Measurements from ENCODE around the gene QPCT.

Gene QPCT

GRCh38 chr2:37332560-37332959 is 11.9 kb upstream of the QPCT start:
- Histone ChIP-seq H3K4me3 (ENCODE audit: low read length) (no peak overlapping the region), H3K9me3 (ENCODE audit: low read length) (no peaks in the 10 kb centered on the region)

GRCh38 chr2:37333256-37333655 is 11.2 kb upstream of the QPCT start:
- Histone ChIP-seq H3K36me3 (ENCODE audit: insufficient read depth, low read length) (no peaks in the 10 kb centered on the region), H2AFZ (ENCODE audit: low read depth, low read length) (no peak overlapping the region), H3K27me3 (ENCODE audit: insufficient read depth, low read length) (no peaks in the 10 kb centered on the region)

More at GRCh38 chr2:37332560-37332959, 11.9 kb upstream of the QPCT start:
- H3K27me3 ChIP-seq (ENCODE audit: insufficient read depth, low read length): no peaks in the 10 kb centered on the region
- H2AFZ ChIP-seq (ENCODE audit: low read depth, low read length): no peak overlapping the region
- no peaks in the 10 kb centered on the region for H3K4me1 ChIP-seq (ENCODE audit: insufficient read depth, low read length)
- H3K36me3 ChIP-seq (ENCODE audit: insufficient read depth, low read length): no peaks in the 10 kb centered on the region

DNA sequence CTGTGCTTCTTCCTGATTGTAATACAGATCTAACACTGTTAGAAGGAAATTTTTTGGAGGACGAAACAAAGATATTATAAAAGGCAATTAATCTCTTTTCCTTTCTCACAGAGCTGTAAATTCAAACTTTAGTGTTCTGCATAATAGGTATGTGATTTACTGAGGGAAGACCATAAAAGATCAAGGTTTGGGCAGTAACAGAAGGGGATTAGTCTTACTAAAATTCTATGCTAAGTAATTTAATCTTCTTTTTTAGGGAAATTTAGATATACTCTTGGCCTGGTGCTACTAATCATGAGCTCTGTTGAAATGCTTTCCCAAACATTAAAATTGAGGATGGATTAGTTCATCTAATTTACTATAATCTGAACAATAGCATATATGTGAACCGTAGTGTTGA is 8.8 kb upstream of the QPCT start:
- Histone ChIP-seq H3K4me1 (ENCODE audit: insufficient read depth, low read length) (no peaks in the 10 kb centered on the region), H2AFZ (ENCODE audit: low read depth, low read length) (no peak overlapping the region), H3K9me3 (ENCODE audit: low read length) (no peaks in the 10 kb centered on the region), H3K36me3 (ENCODE audit: insufficient read depth, low read length) (no peaks in the 10 kb centered on the region), H3K4me3 (ENCODE audit: low read length) (no peak overlapping the region), H3K27me3 (ENCODE audit: insufficient read depth, low read length) (no peaks in the 10 kb centered on the region)

More at GRCh38 chr2:37333256-37333655, 11.2 kb upstream of the QPCT start:
- no peaks in the 10 kb centered on the region for H3K4me1 ChIP-seq (ENCODE audit: insufficient read depth, low read length)
- no peak overlapping the region for H3K4me3 ChIP-seq (ENCODE audit: low read length)
- H3K9me3 ChIP-seq (ENCODE audit: low read length): no peaks in the 10 kb centered on the region

DNA sequence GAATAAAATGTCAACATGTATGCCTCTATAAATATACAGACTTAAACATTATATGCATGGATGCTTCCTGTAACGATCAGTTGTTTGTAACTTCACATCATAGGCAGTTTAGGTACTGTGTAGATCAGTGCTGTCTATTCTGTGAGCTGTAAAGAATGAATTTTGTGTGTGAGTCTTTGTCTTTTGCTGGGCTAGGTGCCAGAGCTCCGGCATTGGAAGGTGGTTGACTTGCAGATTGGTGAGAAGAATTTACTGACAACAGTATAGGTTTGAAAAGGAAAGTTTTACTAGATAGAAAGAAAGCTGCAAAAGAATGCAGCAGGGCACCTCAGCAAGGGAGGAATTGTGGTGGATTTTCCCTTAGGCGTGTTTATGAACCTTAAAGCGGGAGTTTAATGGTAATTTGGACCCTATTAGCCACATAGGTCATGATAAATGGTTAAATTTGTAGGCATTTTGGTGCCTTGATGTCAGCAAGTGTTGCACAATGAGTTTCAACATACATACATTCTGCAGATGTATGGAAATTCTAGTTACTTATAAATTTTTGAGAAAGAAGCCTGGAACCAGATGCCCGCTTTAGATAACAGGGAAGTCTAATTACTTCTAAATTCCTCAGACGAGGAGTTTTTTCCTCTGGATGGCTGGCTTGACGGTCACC is 6.7 kb upstream of the QPCT start:
- no peaks in the 10 kb centered on the region for H3K4me1 ChIP-seq (ENCODE audit: insufficient read depth, low read length)
- H3K9me3 ChIP-seq (ENCODE audit: low read length): no peaks in the 10 kb centered on the region
- H3K36me3 ChIP-seq (ENCODE audit: insufficient read depth, low read length): no peaks in the 10 kb centered on the region
- no peaks in the 10 kb centered on the region for H3K27me3 ChIP-seq (ENCODE audit: insufficient read depth, low read length)
- H3K4me3 ChIP-seq (ENCODE audit: low read length): no peak overlapping the region
- H2AFZ ChIP-seq (ENCODE audit: low read depth, low read length): no peak overlapping the region

DNA sequence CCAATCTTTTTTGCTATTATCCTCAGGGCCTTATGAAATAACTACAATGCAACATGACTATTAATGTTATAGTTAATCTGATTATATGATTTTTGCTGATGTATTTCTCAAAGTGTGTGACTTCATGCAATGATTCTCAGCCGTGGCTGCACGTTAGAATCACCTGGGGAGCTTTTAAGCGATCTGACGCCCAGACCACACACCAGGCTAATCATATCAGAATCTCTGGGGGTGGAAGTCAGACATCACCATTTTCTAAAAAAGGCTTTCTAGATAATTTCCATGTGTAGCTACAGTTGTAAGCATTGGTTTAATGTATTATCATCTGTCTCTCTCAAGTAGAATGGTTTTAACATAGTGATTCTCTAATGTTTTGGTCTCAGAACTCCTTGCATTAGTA is 5.5 kb upstream of the QPCT start:
- Histone ChIP-seq H3K27me3 (ENCODE audit: insufficient read depth, low read length) (no peaks in the 10 kb centered on the region), H3K36me3 (ENCODE audit: insufficient read depth, low read length) (no peaks in the 10 kb centered on the region), H3K9me3 (ENCODE audit: low read length) (no peaks in the 10 kb centered on the region), H2AFZ (ENCODE audit: low read depth, low read length) (no peak overlapping the region), H3K4me3 (ENCODE audit: low read length) (no peak overlapping the region), H3K4me1 (ENCODE audit: insufficient read depth, low read length) (no peaks in the 10 kb centered on the region)

- no peak overlapping the region for H3K4me3 ChIP-seq (ENCODE audit: low read length)
- H3K4me1 ChIP-seq (ENCODE audit: insufficient read depth, low read length): no peaks in the 10 kb centered on the region
- H3K27me3 ChIP-seq (ENCODE audit: insufficient read depth, low read length): no peaks in the 10 kb centered on the region
- no peak overlapping the region for H2AFZ ChIP-seq (ENCODE audit: low read depth, low read length)
- no peaks in the 10 kb centered on the region for H3K9me3 ChIP-seq (ENCODE audit: low read length)
- no peaks in the 10 kb centered on the region for H3K36me3 ChIP-seq (ENCODE audit: insufficient read depth, low read length)
Observed at GRCh38 chr2:37340637-37341036, 3.8 kb upstream of the QPCT start.

- H2AFZ ChIP-seq (ENCODE audit: low read depth, low read length): no peak overlapping the region
- no peaks in the 10 kb centered on the region for H3K27me3 ChIP-seq (ENCODE audit: insufficient read depth, low read length)
- H3K9me3 ChIP-seq (ENCODE audit: low read length): no peaks in the 10 kb centered on the region
- no peaks in the 10 kb centered on the region for H3K4me1 ChIP-seq (ENCODE audit: insufficient read depth, low read length)
- no peak overlapping the region for H3K4me3 ChIP-seq (ENCODE audit: low read length)
- H3K36me3 ChIP-seq (ENCODE audit: insufficient read depth, low read length): no peaks in the 10 kb centered on the region
Observed at GRCh38 chr2:37342591-37343220, 1.7 kb upstream of the QPCT start.

- H3K9me3 ChIP-seq (ENCODE audit: low read length): no peaks in the 10 kb centered on the region
- no peaks in the 10 kb centered on the region for H3K27me3 ChIP-seq (ENCODE audit: insufficient read depth, low read length)
- H3K4me1 ChIP-seq (ENCODE audit: insufficient read depth, low read length): peaks cover under 1% of the 10 kb centered on the region
- H3K4me3 ChIP-seq (ENCODE audit: low read length): no peak overlapping the region
- no peaks in the 10 kb centered on the region for H3K36me3 ChIP-seq (ENCODE audit: insufficient read depth, low read length)
- no peak overlapping the region for H2AFZ ChIP-seq (ENCODE audit: low read depth, low read length)
Observed at GRCh38 chr2:37343537-37344434, 644 bp upstream of the QPCT start.

DNA sequence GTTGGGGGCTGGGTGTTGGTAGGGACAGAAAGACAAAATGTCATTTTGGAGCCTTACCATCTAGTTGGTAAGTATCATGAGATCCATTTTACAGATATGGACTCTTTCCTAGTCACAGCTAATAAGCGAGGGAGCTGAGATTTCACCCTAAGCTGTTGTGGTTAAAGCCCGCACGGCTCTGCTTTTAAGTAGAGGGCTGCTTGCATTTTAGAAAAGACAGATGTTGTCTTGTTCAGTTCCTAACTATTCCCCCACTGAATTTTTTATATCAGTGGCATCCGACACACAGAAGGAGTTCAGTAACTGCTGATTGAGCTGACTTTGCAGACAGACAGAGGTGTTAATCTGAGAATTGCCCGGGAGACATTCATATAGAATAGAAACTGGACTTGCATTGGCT is 3.7 kb downstream of the QPCT start:
- no peaks in the 10 kb centered on the region for H3K27me3 ChIP-seq (ENCODE audit: insufficient read depth, low read length)
- no peaks in the 10 kb centered on the region for H3K36me3 ChIP-seq (ENCODE audit: insufficient read depth, low read length)
- H3K4me3 ChIP-seq (ENCODE audit: low read length): no peak overlapping the region
- no peak overlapping the region for H2AFZ ChIP-seq (ENCODE audit: low read depth, low read length)
- no peaks in the 10 kb centered on the region for H3K9me3 ChIP-seq (ENCODE audit: low read length)
- peaks cover 11% of the 10 kb centered on the region for H3K4me1 ChIP-seq (ENCODE audit: insufficient read depth, low read length)

DNA sequence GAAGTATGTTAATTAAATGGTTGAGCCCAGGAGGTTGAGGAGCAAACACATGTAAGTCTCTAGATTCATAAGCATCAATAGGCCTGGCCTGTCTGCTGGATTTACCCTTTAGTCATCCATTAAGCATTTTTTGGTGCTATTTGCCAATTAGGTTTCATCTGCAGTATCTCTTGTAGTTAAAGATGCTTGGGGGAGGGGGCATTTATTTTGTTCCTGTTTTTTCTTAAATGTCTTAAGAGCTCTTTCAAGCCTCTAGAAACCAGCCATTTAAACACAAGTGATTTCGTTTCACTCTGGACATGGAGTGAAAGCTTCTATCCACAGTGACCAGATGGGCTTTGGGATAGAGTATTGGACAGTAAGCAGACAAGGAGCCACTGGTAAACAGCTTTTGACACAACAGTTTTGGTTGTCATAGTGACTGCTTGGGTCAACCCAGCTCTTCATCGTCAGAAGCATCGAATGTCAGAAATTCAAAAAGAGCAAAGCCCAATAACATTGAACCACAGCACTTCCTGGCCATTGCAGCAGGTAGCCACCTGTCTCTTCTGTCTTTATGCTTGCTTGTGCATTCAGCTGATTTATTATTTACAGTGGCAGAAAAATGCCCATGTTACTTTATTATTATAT is 4.9 kb downstream of the QPCT start:
- H2AFZ ChIP-seq (ENCODE audit: low read depth, low read length): no peak overlapping the region
- no peaks in the 10 kb centered on the region for H3K36me3 ChIP-seq (ENCODE audit: insufficient read depth, low read length)
- no peaks in the 10 kb centered on the region for H3K27me3 ChIP-seq (ENCODE audit: insufficient read depth, low read length)
- H3K4me3 ChIP-seq (ENCODE audit: low read length): no peak overlapping the region
- H3K9me3 ChIP-seq (ENCODE audit: low read length): no peaks in the 10 kb centered on the region
- peaks cover 11% of the 10 kb centered on the region for H3K4me1 ChIP-seq (ENCODE audit: insufficient read depth, low read length)

DNA sequence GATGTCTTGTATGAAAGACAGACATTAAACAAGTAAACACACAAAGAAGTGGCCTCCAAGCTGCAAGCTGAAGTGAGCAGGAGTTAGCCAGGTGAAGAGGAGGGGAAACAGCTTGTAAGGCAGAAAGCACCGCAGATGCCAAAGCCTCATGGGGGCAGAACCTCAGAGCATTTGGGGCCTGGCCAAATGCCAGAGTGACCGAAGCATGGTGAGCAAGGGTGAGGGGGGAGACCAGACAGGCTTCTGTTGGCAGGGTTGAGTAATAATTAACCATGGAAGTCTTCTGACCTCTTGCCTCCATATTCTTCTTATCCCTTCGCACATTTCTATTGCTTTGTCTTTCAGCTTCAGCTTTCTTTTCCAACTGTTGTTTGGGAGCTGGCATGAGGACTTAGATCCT is 5.6 kb downstream of the QPCT start:
- no peak overlapping the region for H2AFZ ChIP-seq (ENCODE audit: low read depth, low read length)
- H3K36me3 ChIP-seq (ENCODE audit: insufficient read depth, low read length): no peaks in the 10 kb centered on the region
- H3K4me1 ChIP-seq (ENCODE audit: insufficient read depth, low read length): peaks cover 11% of the 10 kb centered on the region
- H3K27me3 ChIP-seq (ENCODE audit: insufficient read depth, low read length): no peaks in the 10 kb centered on the region
- H3K9me3 ChIP-seq (ENCODE audit: low read length): no peaks in the 10 kb centered on the region
- no peak overlapping the region for H3K4me3 ChIP-seq (ENCODE audit: low read length)

GRCh38 chr2:37354531-37354930 is 10.1 kb downstream of the QPCT start:
- Histone ChIP-seq H3K4me3 (ENCODE audit: low read length) (no peak overlapping the region), H2AFZ (ENCODE audit: low read depth, low read length) (no peak overlapping the region), H3K36me3 (ENCODE audit: insufficient read depth, low read length) (no peaks in the 10 kb centered on the region), H3K4me1 (ENCODE audit: insufficient read depth, low read length) (peaks cover 4% of the 10 kb centered on the region), H3K9me3 (ENCODE audit: low read length) (no peaks in the 10 kb centered on the region), H3K27me3 (ENCODE audit: insufficient read depth, low read length) (no peaks in the 10 kb centered on the region)

- H3K4me1 ChIP-seq (ENCODE audit: insufficient read depth, low read length): no peaks in the 10 kb centered on the region
- H3K4me3 ChIP-seq (ENCODE audit: low read length): no peak overlapping the region
- no peaks in the 10 kb centered on the region for H3K27me3 ChIP-seq (ENCODE audit: insufficient read depth, low read length)
- H2AFZ ChIP-seq (ENCODE audit: low read depth, low read length): no peak overlapping the region
- H3K36me3 ChIP-seq (ENCODE audit: insufficient read depth, low read length): no peaks in the 10 kb centered on the region
- H3K9me3 ChIP-seq (ENCODE audit: low read length): no peaks in the 10 kb centered on the region
Observed at GRCh38 chr2:37355735-37356134, 11.3 kb downstream of the QPCT start.
